Central memory CD8-positive, alpha-beta T cell (primary cell): ENCODE data around the gene PLP1.

ENCODE experiments used
- ATAC-seq: fragments of 150-1000 bp; cut with Tn5 transposase; replicated peaks from 2 replicates; pipeline ENCODE4 v1.10.0; 2022; ENCODE audit warnings: mild to moderate bottlenecking, moderate FRiP score, moderate number of reproducible peaks; ENCODE audit not compliant: poor library complexity, severe bottlenecking; ENCODE audit errors: extremely low read depth
- DNase-seq, 2 donors: peaks; one replicate each; pipeline ENCODE4 v3.0.0; 2021; ENCODE audit warnings: low spot score in 2 of 2
- H3K27ac Mint-ChIP-seq: one replicate; pipeline ENCODE4 v1.8.0; 2022; ENCODE audit warnings: low read depth, mild to moderate bottlenecking, moderate library complexity, mixed read lengths
- H3K27me3 Mint-ChIP-seq: one replicate; pipeline ENCODE4 v1.8.0; 2022; ENCODE audit warnings: mixed read lengths
- H3K36me3 Mint-ChIP-seq: one replicate; pipeline ENCODE4 v1.8.0; 2022; ENCODE audit warnings: mild to moderate bottlenecking, moderate library complexity, mixed read lengths; ENCODE audit not compliant: insufficient read depth
- H3K4me1 Mint-ChIP-seq: one replicate; pipeline ENCODE4 v1.8.0; 2022; ENCODE audit warnings: mixed read lengths
- H3K4me3 Mint-ChIP-seq: one replicate; pipeline ENCODE4 v1.8.0; 2022; ENCODE audit warnings: mild to moderate bottlenecking, moderate library complexity, mixed read lengths
- H3K9me3 Mint-ChIP-seq: one replicate; pipeline ENCODE4 v1.8.0; 2022; ENCODE audit warnings: mixed read lengths

Gene PLP1

GRCh38 chrX:103776546-103776945 is at the start of gene PLP1:
PLP1 (plus strand) TSS chrX:103776840; CDS start chrX:103776996, 156 bp downstream.
- Mint-ChIP-seq H3K4me3 (no peak within 1 kb of the TSS), H3K36me3 (no peaks in the 10 kb centered on the region), H3K9me3 (no peaks in the 10 kb centered on the region), H3K27me3 (peaks cover 22% of the 10 kb centered on the region), H3K4me1 (no peaks in the 10 kb centered on the region), H3K27ac (no peak within 1 kb of the TSS)
- ATAC-seq = no peak
- DNase-seq = no peak

GRCh38 chrX:103727115-103727514 is 49.5 kb upstream of the PLP1 start:
- ATAC-seq (no peak), DNase-seq (no peak)
- H3K4me3 Mint-ChIP-seq = no peak overlapping the region
- no peaks in the 10 kb centered on the region for H3K9me3 Mint-ChIP-seq
- H3K27me3 Mint-ChIP-seq = peaks cover 11% of the 10 kb centered on the region
- H3K27ac Mint-ChIP-seq = no peak overlapping the region
- no peaks in the 10 kb centered on the region for H3K36me3 Mint-ChIP-seq
- peaks cover 6% of the 10 kb centered on the region for H3K4me1 Mint-ChIP-seq

- no peak overlapping the region for H3K4me3 Mint-ChIP-seq
- H3K36me3 Mint-ChIP-seq = no peaks in the 10 kb centered on the region
- no peak overlapping the region for H3K27ac Mint-ChIP-seq
- ATAC-seq (no peak), DNase-seq (no peak)
- peaks cover 6% of the 10 kb centered on the region for H3K4me1 Mint-ChIP-seq
- H3K27me3 Mint-ChIP-seq = peaks cover 18% of the 10 kb centered on the region
- H3K9me3 Mint-ChIP-seq = no peaks in the 10 kb centered on the region
Observed at GRCh38 chrX:103729015-103729414, 47.6 kb upstream of the PLP1 start.

GRCh38 chrX:103730147-103730795 is 46.4 kb upstream of the PLP1 start:
- Mint-ChIP-seq H3K4me3 (no peak overlapping the region), H3K4me1 (peaks cover 6% of the 10 kb centered on the region), H3K27ac (no peak overlapping the region), H3K9me3 (no peaks in the 10 kb centered on the region), H3K36me3 (peaks cover 3% of the 10 kb centered on the region), H3K27me3 (peaks cover 25% of the 10 kb centered on the region)
- DNase-seq (no peak), ATAC-seq (no peak)

GRCh38 chrX:103730796-103731493 is 45.7 kb upstream of the PLP1 start:
- Mint-ChIP-seq H3K27me3 (peaks cover 25% of the 10 kb centered on the region), H3K4me3 (no peak overlapping the region), H3K36me3 (peaks cover 3% of the 10 kb centered on the region), H3K4me1 (peaks cover 6% of the 10 kb centered on the region), H3K27ac (no peak overlapping the region), H3K9me3 (no peaks in the 10 kb centered on the region)
- no peak for DNase-seq
- no peak for ATAC-seq

- no peak for DNase-seq
- H3K27ac Mint-ChIP-seq = no peak overlapping the region
- peaks cover 3% of the 10 kb centered on the region for H3K36me3 Mint-ChIP-seq
- no peaks in the 10 kb centered on the region for H3K9me3 Mint-ChIP-seq
- H3K27me3 Mint-ChIP-seq = peaks cover 25% of the 10 kb centered on the region
- peaks cover 6% of the 10 kb centered on the region for H3K4me1 Mint-ChIP-seq
- H3K4me3 Mint-ChIP-seq = no peak overlapping the region
- no peak for ATAC-seq
Observed at GRCh38 chrX:103733017-103733416, 43.6 kb upstream of the PLP1 start.

- Mint-ChIP-seq H3K9me3 (no peaks in the 10 kb centered on the region), H3K27ac (no peak overlapping the region), H3K4me1 (peaks cover 6% of the 10 kb centered on the region), H3K27me3 (peaks cover 28% of the 10 kb centered on the region), H3K36me3 (peaks cover 3% of the 10 kb centered on the region), H3K4me3 (no peak overlapping the region)
- ATAC-seq (no peak), DNase-seq (no peak)
Observed at GRCh38 chrX:103734125-103734760, 42.4 kb upstream of the PLP1 start.

GRCh38 chrX:103737696-103738095 is 38.9 kb upstream of the PLP1 start:
- Mint-ChIP-seq H3K9me3 (no peaks in the 10 kb centered on the region), H3K27me3 (peaks cover 23% of the 10 kb centered on the region), H3K27ac (no peak overlapping the region), H3K4me1 (no peaks in the 10 kb centered on the region), H3K36me3 (peaks cover 3% of the 10 kb centered on the region), H3K4me3 (no peak overlapping the region)
- no peak for ATAC-seq
- no peak for DNase-seq

- Mint-ChIP-seq H3K27me3 (peaks cover 12% of the 10 kb centered on the region), H3K27ac (no peak overlapping the region), H3K4me3 (no peak overlapping the region), H3K36me3 (peaks cover 2% of the 10 kb centered on the region), H3K9me3 (no peaks in the 10 kb centered on the region), H3K4me1 (no peaks in the 10 kb centered on the region)
- DNase-seq (no peak), ATAC-seq (no peak)
Observed at GRCh38 chrX:103739421-103739820, 37.2 kb upstream of the PLP1 start.

- DNase-seq (no peak), ATAC-seq (no peak)
- H3K4me3 Mint-ChIP-seq = no peak overlapping the region
- H3K4me1 Mint-ChIP-seq = no peaks in the 10 kb centered on the region
- H3K9me3 Mint-ChIP-seq = no peaks in the 10 kb centered on the region
- H3K27me3 Mint-ChIP-seq = peaks cover 9% of the 10 kb centered on the region
- H3K36me3 Mint-ChIP-seq = no peaks in the 10 kb centered on the region
- no peak overlapping the region for H3K27ac Mint-ChIP-seq
Observed at GRCh38 chrX:103741879-103742278, 34.8 kb upstream of the PLP1 start.

GRCh38 chrX:103742339-103742738 is 34.3 kb upstream of the PLP1 start:
- Mint-ChIP-seq H3K4me1 (no peaks in the 10 kb centered on the region), H3K27me3 (peaks cover 9% of the 10 kb centered on the region), H3K9me3 (no peaks in the 10 kb centered on the region), H3K36me3 (no peaks in the 10 kb centered on the region), H3K27ac (no peak overlapping the region), H3K4me3 (no peak overlapping the region)
- no peak for ATAC-seq
- no peak for DNase-seq

- Mint-ChIP-seq H3K36me3 (no peaks in the 10 kb centered on the region), H3K9me3 (no peaks in the 10 kb centered on the region), H3K27me3 (no peaks in the 10 kb centered on the region), H3K27ac (no peak overlapping the region), H3K4me1 (no peaks in the 10 kb centered on the region), H3K4me3 (no peak overlapping the region)
- DNase-seq = no peak
- ATAC-seq = no peak
Observed at GRCh38 chrX:103747163-103747562, 29.5 kb upstream of the PLP1 start.

GRCh38 chrX:103754401-103754800 is 22.2 kb upstream of the PLP1 start:
- ATAC-seq (no peak), DNase-seq (no peak)
- H3K9me3 Mint-ChIP-seq = no peaks in the 10 kb centered on the region
- H3K4me3 Mint-ChIP-seq = no peak overlapping the region
- no peaks in the 10 kb centered on the region for H3K27me3 Mint-ChIP-seq
- no peaks in the 10 kb centered on the region for H3K4me1 Mint-ChIP-seq
- H3K36me3 Mint-ChIP-seq = no peaks in the 10 kb centered on the region
- H3K27ac Mint-ChIP-seq = no peak overlapping the region
